Subcutaneous adipose tissue (tissue), 4 donors: ENCODE measurements around the gene SPDYE6. TPM values are rescaled to one million over a fixed set of nuclear protein-coding genes. Genes with fewer than 3 reads are reported as not detected.

Source experiments
- total RNA-seq, 4 donors: library from RNA; depleted of rRNA; stranded (reverse); fragments of >200 nt; gene quantifications; one replicate each; pipeline ENCODE4 v1.1.0, GENCODE V29; 2016
- TF ChIP-seq, protein P1 (sequence below): fragments of 450-650 bp; IDR thresholded peaks from one replicate; pipeline ENCODE4 v1.5.1; 2016; ENCODE audit warnings: low read depth, mild to moderate bottlenecking, control low read depth, antibody characterized with exemption, moderate library complexity

The SPDYE6 gene
- total RNA-seq, 4 donors from 2014 or later, result not detected

GRCh38 chr7:102395873-102396709 lies 39.8 kb upstream of the SPDYE6 start, which contains the start of gene PRKRIP1:
Gene PRKRIP1 (plus strand): TSS chr7:102396363. CDS start chr7:102396412, 49 bp downstream.
- TF ChIP-seq, protein P1, sequence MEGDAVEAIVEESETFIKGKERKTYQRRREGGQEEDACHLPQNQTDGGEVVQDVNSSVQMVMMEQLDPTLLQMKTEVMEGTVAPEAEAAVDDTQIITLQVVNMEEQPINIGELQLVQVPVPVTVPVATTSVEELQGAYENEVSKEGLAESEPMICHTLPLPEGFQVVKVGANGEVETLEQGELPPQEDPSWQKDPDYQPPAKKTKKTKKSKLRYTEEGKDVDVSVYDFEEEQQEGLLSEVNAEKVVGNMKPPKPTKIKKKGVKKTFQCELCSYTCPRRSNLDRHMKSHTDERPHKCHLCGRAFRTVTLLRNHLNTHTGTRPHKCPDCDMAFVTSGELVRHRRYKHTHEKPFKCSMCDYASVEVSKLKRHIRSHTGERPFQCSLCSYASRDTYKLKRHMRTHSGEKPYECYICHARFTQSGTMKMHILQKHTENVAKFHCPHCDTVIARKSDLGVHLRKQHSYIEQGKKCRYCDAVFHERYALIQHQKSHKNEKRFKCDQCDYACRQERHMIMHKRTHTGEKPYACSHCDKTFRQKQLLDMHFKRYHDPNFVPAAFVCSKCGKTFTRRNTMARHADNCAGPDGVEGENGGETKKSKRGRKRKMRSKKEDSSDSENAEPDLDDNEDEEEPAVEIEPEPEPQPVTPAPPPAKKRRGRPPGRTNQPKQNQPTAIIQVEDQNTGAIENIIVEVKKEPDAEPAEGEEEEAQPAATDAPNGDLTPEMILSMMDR, result no peak

DNA sequence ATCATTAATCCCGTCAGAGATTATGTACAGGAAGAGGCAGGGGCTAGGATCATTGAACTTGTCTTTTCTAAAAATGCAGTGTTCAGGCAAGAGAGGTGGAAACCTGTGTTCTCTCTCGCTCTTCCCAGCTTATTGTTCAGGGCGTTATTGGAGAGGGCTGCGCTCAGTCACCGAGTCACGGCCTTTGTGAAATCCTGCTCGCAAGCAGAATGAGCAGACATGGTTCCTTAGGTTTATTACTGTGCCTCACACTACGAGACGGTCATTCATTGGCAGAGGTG lies 39.3 kb upstream of the SPDYE6 start:
- TF ChIP-seq, protein P1, result no peak

- TF ChIP-seq, protein P1, result no peak
Measured at GRCh38 chr7:102393467-102393866, 37.2 kb upstream of the SPDYE6 start.

GRCh38 chr7:102392330-102392729 lies 36.1 kb upstream of the SPDYE6 start:
- TF ChIP-seq, protein P1, result no peak

DNA sequence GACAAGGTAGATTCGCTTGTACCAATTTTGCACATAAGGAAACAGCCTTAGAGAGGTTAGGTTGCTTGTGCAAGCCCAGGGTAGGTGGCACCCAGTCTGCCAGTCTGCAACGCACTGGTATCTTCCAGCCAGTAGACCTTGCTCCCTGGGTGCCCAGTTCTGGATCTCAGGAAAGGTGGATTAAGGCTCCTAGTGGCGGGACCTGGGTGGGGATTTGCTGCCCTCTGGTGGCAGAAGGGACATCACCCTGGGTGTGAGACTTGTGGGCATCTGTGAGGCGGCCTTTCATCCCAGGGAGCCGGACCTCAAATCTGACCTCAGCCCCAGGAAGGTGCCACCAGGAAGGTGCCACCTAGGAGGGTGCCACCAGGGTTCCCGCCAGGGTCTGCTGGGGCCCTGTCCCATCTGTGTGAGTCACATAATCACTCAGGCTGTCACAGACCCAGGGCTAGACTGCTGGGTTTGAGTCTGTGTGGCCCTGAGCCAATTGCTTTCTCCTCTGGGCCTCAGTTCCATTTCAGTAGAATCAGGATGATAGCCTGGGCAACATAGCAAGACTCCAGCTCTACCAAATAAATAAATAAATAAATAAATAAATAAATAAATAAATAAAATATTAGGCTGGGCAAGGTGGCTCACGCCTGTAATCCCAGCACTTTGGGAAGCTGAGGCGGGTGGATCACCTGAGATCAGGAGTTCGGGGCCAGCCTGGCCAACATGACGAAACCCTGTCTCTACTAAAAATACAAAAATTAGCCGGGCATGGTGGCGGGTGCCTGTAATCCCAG lies 34.6 kb upstream of the SPDYE6 start:
- TF ChIP-seq, protein P1, result no peak

- TF ChIP-seq, protein P1, result no peak
Measured at GRCh38 chr7:102389810-102390209, 33.6 kb upstream of the SPDYE6 start.

GRCh38 chr7:102387064-102387463 lies 30.8 kb upstream of the SPDYE6 start:
- TF ChIP-seq, protein P1, result no peak
